K562 (cell line): ENCODE measurements around the gene TSR3. TPM values are rescaled to one million over a fixed set of nuclear protein-coding genes. Genes with fewer than 3 reads are reported as not detected.

Experiments used
- CAMTA2 ChIP-seq: fragments of 250-450 bp; sonication (Bioruptor Pico); conservative IDR thresholded peaks from 2 replicates; pipeline ENCODE4 v1.5.1; 2022
- CBX3 ChIP-seq, 2 experiments: IDR thresholded peaks; 1 replicate in 1 of 2; 2 replicates in 1 of 2; pipeline ENCODE4 v1.6.1; 2012; ENCODE audit warnings: inconsistent platforms in 2 of 2, low read length in 2 of 2, borderline replicate concordance in 1 of 2, control low read depth in 1 of 2
- CEBPG ChIP-seq, 3 experiments: fragments of 200-800 bp in 1 of 3; sonication (Bioruptor generic) in 1 of 3; sonication (generic) in 1 of 3; formaldehyde crosslinking in 1 of 3; IDR thresholded peaks in 2 of 3; conservative IDR thresholded peaks in 1 of 3; 2 replicates each; pipeline versions ENCODE4 v1.6.1 to v1.8.0; 2016 to 2022; ENCODE audit warnings: missing compliant biosample characterization in 2 of 3, missing genetic modification characterization in 2 of 3, mild to moderate bottlenecking in 1 of 3, missing genetic modification reagents in 1 of 3
- GATA2 ChIP-seq: sonication (generic); formaldehyde crosslinking; IDR thresholded peaks from 2 replicates; pipeline ENCODE4 v1.4.0; 2020; ENCODE audit warnings: mild to moderate bottlenecking, missing genetic modification reagents
- GTF2A2 ChIP-seq: IDR thresholded peaks from 2 replicates; pipeline ENCODE4 v1.6.1; 2016; ENCODE audit warnings: mild to moderate bottlenecking, missing genetic modification characterization, missing compliant biosample characterization
- HNRNPK ChIP-seq: fragments of 200-400 bp; formaldehyde crosslinking; IDR thresholded peaks from one replicate; pipeline ENCODE4 v1.6.1; 2018; ENCODE audit warnings: mild to moderate bottlenecking, low read depth, low read length; ENCODE audit not compliant: poor library complexity, severe bottlenecking
- IRF1 ChIP-seq: sonication (generic); formaldehyde crosslinking; IDR thresholded peaks from 2 replicates; pipeline ENCODE4 v1.8.0; 2022; ENCODE audit warnings: missing genetic modification reagents, mild to moderate bottlenecking, borderline replicate concordance
- KDM4B ChIP-seq, 2 experiments: fragments of 450-650 bp in 1 of 2; sonication (generic) in 1 of 2; IDR thresholded peaks; 2 replicates each; pipeline ENCODE4 v1.6.1; 2016 to 2017; ENCODE audit warnings: borderline replicate concordance in 2 of 2, antibody characterized with exemption in 1 of 2, low read depth in 1 of 2, mild to moderate bottlenecking in 1 of 2
- PML ChIP-seq: IDR thresholded peaks from 2 replicates; pipeline ENCODE4 v1.6.1; 2012; ENCODE audit warnings: low read length, inconsistent platforms
- POLR2AphosphoS5 ChIP-seq: IDR thresholded peaks from 2 replicates; pipeline ENCODE4 v1.6.1; 2011; ENCODE audit warnings: mild to moderate bottlenecking, low read depth, low read length, moderate library complexity; ENCODE audit not compliant: control insufficient read depth, insufficient read depth
- PYGO2 ChIP-seq: fragments of 450-650 bp; IDR thresholded peaks from 2 replicates; pipeline ENCODE4 v1.6.1; 2016; ENCODE audit warnings: mild to moderate bottlenecking, missing genetic modification characterization, moderate library complexity, missing compliant biosample characterization
- YY1 ChIP-seq, 3 experiments: IDR thresholded peaks; 2 replicates each; pipeline ENCODE4 v1.6.1; 2011; ENCODE audit warnings: low read length in 2 of 3, mild to moderate bottlenecking in 2 of 3, moderate library complexity in 2 of 3, borderline replicate concordance in 1 of 3, control low read depth in 1 of 3, low read depth in 1 of 3; ENCODE audit not compliant: insufficient read depth in 3 of 3, insufficient replicate concordance in 2 of 3, control insufficient read depth in 1 of 3, insufficient read length in 1 of 3; ENCODE audit errors: extremely low read depth in 1 of 3
- ZFPM2 ChIP-seq: fragments of 250-450 bp; sonication (Bioruptor Pico); IDR thresholded peaks from 2 replicates; pipeline ENCODE4 v1.5.1; 2022; ENCODE audit warnings: mild to moderate bottlenecking
- ZKSCAN1 ChIP-seq: fragments of 150-350 bp; IDR thresholded peaks from 2 replicates; pipeline ENCODE4 v1.6.1; 2016; ENCODE audit warnings: low read depth, low read length
- ZNF512 ChIP-seq: IDR thresholded peaks from 2 replicates; pipeline ENCODE4 v1.6.1; 2016; ENCODE audit warnings: missing genetic modification characterization, missing compliant biosample characterization
- ZNF780A ChIP-seq: fragments of 250-450 bp; sonication (Bioruptor Pico); IDR thresholded peaks from 2 replicates; pipeline ENCODE4 v1.5.0; 2021; ENCODE audit warnings: mild to moderate bottlenecking
- polyA plus RNA-seq, 8 experiments: library from polyadenylated mRNA; depleted of rRNA in 4 of 8; stranded (reverse) in 5 of 8; unstranded in 3 of 8; fragments of >200 nt; fragmentation: Nextera tagmentation in 2 of 8; fragmentation: Illumina TruSeq in 1 of 8; extraction: Ambion mirVana in 2 of 8; extraction: Trizol in 1 of 8; gene quantifications; 2 replicates each; pipeline versions ENCODE4 v1.2.1 to v1.2.3, GENCODE V29; 2011 to 2014; ENCODE audit warnings: inconsistent platforms in 1 of 8, missing spikeins in 1 of 8
- total RNA-seq, 7 experiments: library from RNA; depleted of rRNA in 6 of 7; stranded (reverse); fragments of >200 nt in 6 of 7; fragmentation: Illumina TruSeq in 2 of 7; extraction: Trizol in 2 of 7; gene quantifications; 2 replicates each; pipeline versions ENCODE4 v1.2.1 to v1.2.3, GENCODE V29; 2011 to 2021; ENCODE audit warnings: low replicate concordance in 1 of 7
- TF ChIP-seq, protein P1 (sequence below): sonication (generic); formaldehyde crosslinking; IDR thresholded peaks from 2 replicates; pipeline ENCODE4 v1.8.1; 2023; ENCODE audit warnings: mild to moderate bottlenecking, missing genetic modification reagents
- TF ChIP-seq, protein P2 (sequence below): fragments of 250-450 bp; sonication (Bioruptor Pico); IDR thresholded peaks from 2 replicates; pipeline ENCODE4 v1.5.0; 2022; ENCODE audit warnings: mild to moderate bottlenecking

Gene TSR3
- total and polyA plus RNA-seq, 9 of the 15 experiments (the other 6 are each of a cell fraction or from before 2014, with no cell fraction given) = 1.5 to 74.8 (median 16.5) TPM

DNA sequence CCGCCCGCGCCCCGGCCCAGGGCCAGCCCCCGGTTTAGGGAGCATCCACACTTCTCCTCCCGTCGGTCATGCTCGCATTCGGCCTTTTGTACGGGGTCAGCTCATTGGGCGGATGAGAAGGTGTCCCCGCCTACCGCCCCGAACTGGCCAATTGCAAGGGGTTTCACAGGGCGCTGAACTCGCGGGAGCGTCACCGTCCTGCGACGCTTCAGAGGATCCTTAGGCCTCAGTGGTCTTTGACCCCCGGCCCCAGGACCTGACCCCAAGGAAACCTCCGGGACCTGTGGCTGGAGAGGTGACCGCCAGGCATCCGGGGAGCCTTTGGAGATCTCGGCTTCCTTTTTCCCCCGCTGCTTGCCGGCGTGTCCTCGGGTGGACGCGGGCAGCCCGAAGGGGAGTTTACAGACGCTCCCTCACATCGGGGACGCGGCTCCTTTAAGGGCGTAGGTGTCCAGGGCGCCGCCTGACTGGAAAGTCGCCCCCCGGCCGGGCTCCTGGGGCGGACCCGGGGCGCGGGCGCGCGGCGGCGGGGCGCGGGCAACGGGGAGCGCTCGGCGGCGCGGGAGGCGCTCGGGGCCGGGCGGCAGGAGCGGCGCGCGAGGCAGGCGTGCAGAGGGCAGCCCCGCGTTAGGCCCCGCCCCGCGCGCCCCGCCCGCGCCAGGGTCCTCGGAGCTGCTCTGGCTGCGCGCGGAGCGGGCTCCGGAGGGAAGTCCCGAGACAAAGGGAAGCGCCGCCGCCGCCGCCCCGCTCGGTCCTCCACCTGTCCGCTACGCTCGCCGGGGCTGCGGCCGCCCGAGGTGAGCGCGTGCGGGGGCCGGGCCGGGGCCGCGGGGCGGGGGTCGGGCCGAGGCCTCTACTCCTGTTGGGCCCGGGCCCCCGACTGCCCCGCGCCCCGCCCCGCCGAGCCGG lies 42.4 kb downstream of the TSR3 start, which contains the start of gene UBE2I (continued):
- TF ChIP-seq, protein P1, sequence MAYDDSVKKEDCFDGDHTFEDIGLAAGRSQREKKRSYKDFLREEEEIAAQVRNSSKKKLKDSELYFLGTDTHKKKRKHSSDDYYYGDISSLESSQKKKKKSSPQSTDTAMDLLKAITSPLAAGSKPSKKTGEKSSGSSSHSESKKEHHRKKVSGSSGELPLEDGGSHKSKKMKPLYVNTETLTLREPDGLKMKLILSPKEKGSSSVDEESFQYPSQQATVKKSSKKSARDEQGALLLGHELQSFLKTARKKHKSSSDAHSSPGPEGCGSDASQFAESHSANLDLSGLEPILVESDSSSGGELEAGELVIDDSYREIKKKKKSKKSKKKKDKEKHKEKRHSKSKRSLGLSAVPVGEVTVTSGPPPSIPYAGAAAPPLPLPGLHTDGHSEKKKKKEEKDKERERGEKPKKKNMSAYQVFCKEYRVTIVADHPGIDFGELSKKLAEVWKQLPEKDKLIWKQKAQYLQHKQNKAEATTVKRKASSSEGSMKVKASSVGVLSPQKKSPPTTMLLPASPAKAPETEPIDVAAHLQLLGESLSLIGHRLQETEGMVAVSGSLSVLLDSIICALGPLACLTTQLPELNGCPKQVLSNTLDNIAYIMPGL = no peak
- TF ChIP-seq IRF1 (CRISPR knock-in tag) (no peak), PYGO2 (tag) (no peak), ZNF780A (CRISPR knock-in tag) (no peak), GATA2 (CRISPR knock-in tag) (no peak), POLR2AphosphoS5 (peak; percentile 55; the same call in 1 of the 2 replicates), KDM4B (IDR thresholded peaks at IDR 0.05; ENCODE audit: borderline replicate concordance in 2 of 2, low read depth in 1 of 2) (peak in 1 of 2 experiments; percentile 83; a peak in 1 of 4 replicates), ZNF512 (no peak), ZFPM2 (CRISPR knock-in tag) (no peak), CBX3 (IDR thresholded peaks at IDR 0.05; ENCODE audit: borderline replicate concordance in 1 of 2, low read length in 2 of 2) (no peak), PML (no peak), CAMTA2 (CRISPR knock-in tag) (peak; percentile 42; the same call in 1 of the 2 replicates), YY1 (IDR thresholded peaks at IDR 0.05; ENCODE audit: borderline replicate concordance in 1 of 3, control insufficient read depth in 1 of 3, extremely low read depth in 1 of 3, insufficient read depth in 3 of 3, insufficient read length in 1 of 3, insufficient replicate concordance in 2 of 3, low read depth in 1 of 3, low read length in 2 of 3) (peak in 1 of 3 experiments; percentile 56), ZKSCAN1 (no peak), HNRNPK (no peak), GTF2A2 (tag) (peak; percentile 56; the same call in 1 of the 2 replicates), CEBPG (CRISPR knock-in tag; IDR thresholded peaks at IDR 0.05) (no peak; the same call in 1 of the 2 replicates), CEBPG (tag; conservative IDR thresholded peaks at IDR 0.05 in 1 of 2, IDR thresholded peaks at IDR 0.05 in 1 of 2) (no peak)
- TF ChIP-seq, protein P2, sequence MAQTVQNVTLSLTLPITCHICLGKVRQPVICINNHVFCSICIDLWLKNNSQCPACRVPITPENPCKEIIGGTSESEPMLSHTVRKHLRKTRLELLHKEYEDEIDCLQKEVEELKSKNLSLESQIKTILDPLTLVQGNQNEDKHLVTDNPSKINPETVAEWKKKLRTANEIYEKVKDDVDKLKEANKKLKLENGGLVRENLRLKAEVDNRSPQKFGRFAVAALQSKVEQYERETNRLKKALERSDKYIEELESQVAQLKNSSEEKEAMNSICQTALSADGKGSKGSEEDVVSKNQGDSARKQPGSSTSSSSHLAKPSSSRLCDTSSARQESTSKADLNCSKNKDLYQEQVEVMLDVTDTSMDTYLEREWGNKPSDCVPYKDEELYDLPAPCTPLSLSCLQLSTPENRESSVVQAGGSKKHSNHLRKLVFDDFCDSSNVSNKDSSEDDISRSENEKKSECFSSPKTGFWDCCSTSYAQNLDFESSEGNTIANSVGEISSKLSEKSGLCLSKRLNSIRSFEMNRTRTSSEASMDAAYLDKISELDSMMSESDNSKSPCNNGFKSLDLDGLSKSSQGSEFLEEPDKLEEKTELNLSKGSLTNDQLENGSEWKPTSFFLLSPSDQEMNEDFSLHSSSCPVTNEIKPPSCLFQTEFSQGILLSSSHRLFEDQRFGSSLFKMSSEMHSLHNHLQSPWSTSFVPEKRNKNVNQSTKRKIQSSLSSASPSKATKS = peak; percentile 50; the same call in 1 of the 2 replicates
